PC-3 (cell line): Measurements from ENCODE around the gene DNASE2. TPM values are rescaled to one million over a fixed set of nuclear protein-coding genes. Genes with fewer than 3 reads are reported as not detected.
"Not testable (repeated sequence)": the region's sequence is repeated elsewhere in the genome, so short reads cannot be mapped to it uniquely, and the experiment has no call there.

Source experiments
- ATAC-seq: fragments of 200-7000 bp; cut with Tn5 transposase; 2 replicates; pipeline ENCODE4 v1.9.1; 2020; ENCODE audit warnings: mild to moderate bottlenecking, moderate library complexity
- BruUV-seq: library from RNA; stranded (reverse); fragments of 400-500 nt; replicated peaks from 2 replicates; lab custom pipeline; 2021; lab: Mats Ljungman, UMichigan
- CTCF ChIA-PET: fragments of 300-600 bp; sonication (Branson Sonifier 250); formaldehyde crosslinking; loops from one replicate; lab custom pipeline; 2022; ENCODE audit warnings: antibody characterized with exemption; lab: Charles Lee
- POLR2A ChIA-PET: fragments of 300-600 bp; sonication (Branson Sonifier 250); formaldehyde crosslinking; loops from one replicate; lab custom pipeline; 2022; ENCODE audit warnings: antibody characterized with exemption; ENCODE audit not compliant: unreplicated experiment; lab: Charles Lee
- DNase-seq: peaks from one replicate; pipeline ENCODE4 v3.0.0-alpha.2; 2015
- H2AFZ ChIP-seq: fragments of 300-600 bp; sonication (generic); 2 replicates; pipeline ENCODE4 v1.6.0; 2016; ENCODE audit warnings: antibody characterized with exemption, low read length
- H3F3A ChIP-seq: fragments of 300-600 bp; sonication (generic); one replicate; pipeline ENCODE4 v1.6.0; 2017; ENCODE audit warnings: antibody characterized with exemption, low read length, control low read depth, mild to moderate bottlenecking; ENCODE audit not compliant: unreplicated experiment
- H3K27ac ChIP-seq: fragments of 300-600 bp; sonication (generic); 2 replicates; pipeline ENCODE4 v1.5.1; 2016; ENCODE audit warnings: mild to moderate bottlenecking, low read length
- H3K27me3 ChIP-seq: fragments of 300-600 bp; sonication (generic); 2 replicates; pipeline ENCODE4 v1.6.1; 2016; ENCODE audit warnings: low read length, mixed read lengths
- H3K36me3 ChIP-seq: fragments of 300-600 bp; sonication (generic); 2 replicates; pipeline ENCODE4 v1.6.1; 2016; ENCODE audit warnings: low read depth, mixed run types, low read length, mixed read lengths
- H3K4me1 ChIP-seq: fragments of 300-600 bp; sonication (generic); 2 replicates; pipeline ENCODE4 v1.5.1; 2016; ENCODE audit warnings: low read length; ENCODE audit not compliant: insufficient read depth
- H3K4me2 ChIP-seq: fragments of 300-600 bp; sonication (generic); 2 replicates; pipeline ENCODE4 v1.6.0; 2016; ENCODE audit warnings: low read length
- H3K4me3 ChIP-seq: fragments of 300-600 bp; sonication (generic); 2 replicates; pipeline ENCODE4 v1.5.1; 2016; ENCODE audit warnings: mild to moderate bottlenecking, low read length, mixed read lengths
- H3K79me2 ChIP-seq: fragments of 300-600 bp; sonication (generic); 2 replicates; pipeline ENCODE4 v1.6.1; 2017; ENCODE audit warnings: low read length, mixed read lengths
- H3K9ac ChIP-seq: fragments of 300-600 bp; sonication (generic); 2 replicates; pipeline ENCODE4 v1.6.0; 2016; ENCODE audit warnings: mild to moderate bottlenecking, low read length
- H3K9me2 ChIP-seq: fragments of 300-600 bp; sonication (generic); replicated peaks from 2 replicates; pipeline ENCODE4 v1.6.1; 2016; ENCODE audit warnings: mixed run types, low read length, mixed read lengths
- H3K9me3 ChIP-seq: fragments of 300-600 bp; sonication (generic); 2 replicates; pipeline ENCODE4 v1.6.1; 2016; ENCODE audit warnings: low read length, mixed read lengths
- H4K20me1 ChIP-seq: fragments of 300-600 bp; sonication (generic); 2 replicates; pipeline ENCODE4 v1.6.1; 2016; ENCODE audit warnings: low read length, mixed read lengths
- EZH2 ChIP-seq: fragments of 300-600 bp; sonication (generic); IDR thresholded peaks from one replicate; pipeline ENCODE4 v1.6.1; 2017; ENCODE audit warnings: antibody characterized with exemption, mild to moderate bottlenecking, low read length; ENCODE audit not compliant: unreplicated experiment
- EZH2phosphoT487 ChIP-seq: fragments of 300-600 bp; sonication (generic); IDR thresholded peaks from 2 replicates; pipeline ENCODE4 v1.6.1; 2018; ENCODE audit warnings: mild to moderate bottlenecking, antibody characterized with exemption, low read length, borderline replicate concordance
- intact Hi-C: fragments of 100-400 bp; cut with micrococcal nuclease; formaldehyde crosslinking; loops from 2 replicates; pipeline ENCODE4 v1.9.0; 2023
- total RNA-seq: library from RNA; depleted of rRNA; stranded (reverse); fragments of >200 nt; gene quantifications from 2 replicates; pipeline ENCODE4 v1.2.3, GENCODE V29; 2014
- TF ChIP-seq, protein P1 (sequence below): fragments of 300-600 bp; sonication (generic); conservative IDR thresholded peaks from 2 replicates; pipeline ENCODE4 v1.5.1; 2017; ENCODE audit warnings: antibody characterized with exemption, low read depth, mild to moderate bottlenecking, low read length

Gene DNASE2
- total RNA-seq, 1 experiment from 2014 or later: 48.0 TPM

DNA sequence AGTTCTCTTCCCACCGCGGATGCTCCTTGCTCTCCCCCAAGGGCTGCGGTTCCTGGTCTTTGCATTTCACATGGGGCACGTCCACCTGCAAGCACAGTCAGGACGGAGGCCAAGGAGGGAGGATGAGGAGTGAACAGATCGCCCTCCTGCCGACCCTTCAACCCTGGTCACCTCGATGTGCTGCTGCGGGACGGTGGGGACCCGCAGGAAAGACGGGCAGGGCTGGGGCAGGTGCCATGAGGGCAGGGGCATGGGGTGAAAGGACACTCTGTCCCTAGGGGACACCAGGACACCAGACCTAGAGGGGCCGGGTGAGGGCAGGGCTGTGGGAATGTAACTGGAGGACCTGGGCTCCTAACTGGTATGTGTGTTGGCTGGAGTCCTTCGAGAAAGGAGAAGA lies 37.0 kb upstream of the DNASE2 start:
- ATAC-seq (no peak), DNase-seq (no peak)
- Histone ChIP-seq H3K9ac (no peak overlapping the region), H3K4me1 (peaks cover 6% of the 10 kb centered on the region), H3F3A (no peaks in the 10 kb centered on the region), H3K9me3 (no peaks in the 10 kb centered on the region), H3K79me2 (no peaks in the 10 kb centered on the region), H3K4me3 (no peak overlapping the region), H3K36me3 (peaks cover 11% of the 10 kb centered on the region), H2AFZ (no peak overlapping the region), H3K27me3 (no peaks in the 10 kb centered on the region), H3K27ac (no peak overlapping the region), H3K4me2 (no peak overlapping the region), H3K9me2 (no peaks in the 10 kb centered on the region), H4K20me1 (no peaks in the 10 kb centered on the region)
- intact Hi-C loops: no loop called here
- no TSS peak for BruUV-seq
- ChIA-PET CTCF (no interaction called here), POLR2A (no interaction called here)
- TF ChIP-seq EZH2phosphoT487 (no peak), EZH2 (no peak)
- TF ChIP-seq, protein P1, sequence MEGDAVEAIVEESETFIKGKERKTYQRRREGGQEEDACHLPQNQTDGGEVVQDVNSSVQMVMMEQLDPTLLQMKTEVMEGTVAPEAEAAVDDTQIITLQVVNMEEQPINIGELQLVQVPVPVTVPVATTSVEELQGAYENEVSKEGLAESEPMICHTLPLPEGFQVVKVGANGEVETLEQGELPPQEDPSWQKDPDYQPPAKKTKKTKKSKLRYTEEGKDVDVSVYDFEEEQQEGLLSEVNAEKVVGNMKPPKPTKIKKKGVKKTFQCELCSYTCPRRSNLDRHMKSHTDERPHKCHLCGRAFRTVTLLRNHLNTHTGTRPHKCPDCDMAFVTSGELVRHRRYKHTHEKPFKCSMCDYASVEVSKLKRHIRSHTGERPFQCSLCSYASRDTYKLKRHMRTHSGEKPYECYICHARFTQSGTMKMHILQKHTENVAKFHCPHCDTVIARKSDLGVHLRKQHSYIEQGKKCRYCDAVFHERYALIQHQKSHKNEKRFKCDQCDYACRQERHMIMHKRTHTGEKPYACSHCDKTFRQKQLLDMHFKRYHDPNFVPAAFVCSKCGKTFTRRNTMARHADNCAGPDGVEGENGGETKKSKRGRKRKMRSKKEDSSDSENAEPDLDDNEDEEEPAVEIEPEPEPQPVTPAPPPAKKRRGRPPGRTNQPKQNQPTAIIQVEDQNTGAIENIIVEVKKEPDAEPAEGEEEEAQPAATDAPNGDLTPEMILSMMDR: no peak

DNA sequence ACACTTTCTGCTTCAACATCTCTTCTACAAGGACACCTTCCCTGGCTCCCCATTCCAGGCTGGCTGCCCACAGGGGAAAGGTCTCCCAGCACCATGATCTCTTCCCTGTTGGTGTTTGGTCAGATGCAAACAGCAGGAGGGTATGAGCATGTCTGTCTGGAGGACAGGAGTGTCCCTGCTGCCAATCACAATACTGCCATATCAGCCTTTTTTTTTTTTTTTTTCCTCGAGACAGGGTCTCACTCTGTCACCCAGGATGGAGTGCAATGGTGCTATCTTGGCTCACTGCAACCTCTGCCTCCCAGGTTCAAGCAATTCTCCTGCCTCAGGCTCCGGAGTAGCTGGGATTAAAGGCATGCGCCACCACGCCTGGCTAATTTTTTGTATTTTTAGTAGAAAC lies 34.6 kb upstream of the DNASE2 start:
- CTCF ChIA-PET, POLR2A ChIA-PET: not testable (repeated sequence)

DNA sequence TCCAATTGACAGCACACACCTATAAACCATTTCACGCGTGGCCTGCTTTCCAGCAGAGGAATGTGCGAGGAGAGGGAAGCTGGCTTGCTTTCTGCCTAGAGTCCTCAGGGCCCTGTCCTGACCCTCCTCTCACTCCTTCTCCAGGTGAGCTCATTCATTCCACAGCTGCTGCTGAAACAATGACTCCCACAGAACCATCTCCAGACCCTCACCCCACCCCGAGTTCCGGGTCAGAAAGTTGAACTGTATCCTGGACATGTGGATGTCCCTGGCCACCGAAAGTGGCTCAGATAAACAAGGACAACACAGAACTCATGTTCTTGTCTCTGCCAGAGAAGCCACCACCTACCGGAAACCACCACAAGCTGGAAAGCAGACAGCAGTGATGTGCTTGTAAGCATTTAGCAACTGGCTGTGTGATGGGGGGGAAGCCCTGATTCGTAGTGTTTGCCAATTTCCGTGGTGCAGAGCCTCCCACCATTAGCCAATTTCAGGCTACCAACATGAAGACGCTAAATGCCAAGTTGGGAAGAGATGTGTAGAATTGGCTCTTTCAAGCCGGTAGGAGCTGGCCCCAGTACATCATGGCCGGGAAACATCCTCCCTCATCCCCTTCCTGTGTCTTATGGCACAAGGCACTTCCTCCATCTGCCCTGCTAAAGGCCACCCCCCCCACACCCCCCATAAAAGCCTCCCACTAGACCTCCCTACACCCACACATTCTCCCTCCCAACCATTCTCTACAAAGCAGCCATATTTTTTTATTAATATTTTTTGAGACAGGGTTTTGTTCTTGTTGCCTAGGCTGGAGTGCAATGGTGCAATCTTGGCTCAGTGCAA lies 32.8 kb upstream of the DNASE2 start:
- H3K4me3 ChIP-seq: no peak overlapping the region
- H3K36me3 ChIP-seq: no peaks in the 10 kb centered on the region
- no peaks in the 10 kb centered on the region for H4K20me1 ChIP-seq
- no TSS peak for BruUV-seq
- H2AFZ ChIP-seq: 0 out of 2 replicates have a peak overlapping the region, but pooled peaks have one; percentile 66
- TF ChIP-seq EZH2phosphoT487 (no peak), EZH2 (no peak)
- TF ChIP-seq, protein P1: no peak
- CTCF ChIA-PET: no interaction called here
- intact Hi-C loops: no loop called here
- no peaks in the 10 kb centered on the region for H3K79me2 ChIP-seq
- H3K9ac ChIP-seq: no peak overlapping the region
- H3K9me2 ChIP-seq: no peaks in the 10 kb centered on the region
- no peak overlapping the region for H3K4me2 ChIP-seq
- H3K27me3 ChIP-seq: no peaks in the 10 kb centered on the region
- H3F3A ChIP-seq: peaks cover 4% of the 10 kb centered on the region
- H3K9me3 ChIP-seq: no peaks in the 10 kb centered on the region
- H3K27ac ChIP-seq: no peak overlapping the region
- peaks cover 17% of the 10 kb centered on the region for H3K4me1 ChIP-seq
- ATAC-seq (no peak), DNase-seq (no peak)
- POLR2A ChIA-PET: no interaction called here

More for the DNA sequence above, 34.6 kb upstream of the DNASE2 start:
- H3K4me3 ChIP-seq, BruUV-seq, H3K9ac ChIP-seq, H3K79me2 ChIP-seq, H3K9me2 ChIP-seq, H2AFZ ChIP-seq, H4K20me1 ChIP-seq, H3K9me3 ChIP-seq, intact Hi-C loops, H3K4me2 ChIP-seq, H3K36me3 ChIP-seq, ATAC-seq, H3F3A ChIP-seq, H3K27ac ChIP-seq, H3K27me3 ChIP-seq, DNase-seq: not testable (repeated sequence)
- peaks cover 17% of the 10 kb centered on the region for H3K4me1 ChIP-seq
